PC-3 (cell line): ENCODE data around the gene NCEH1.

ENCODE experiments used
- CTCF ChIP-seq: fragments of 300-600 bp; sonication (generic); conservative IDR thresholded peaks from 2 replicates; pipeline ENCODE4 v1.5.1; 2017; ENCODE audit warnings: antibody characterized with exemption, low read depth, mild to moderate bottlenecking, low read length
- EZH2 ChIP-seq: fragments of 300-600 bp; sonication (generic); IDR thresholded peaks from one replicate; pipeline ENCODE4 v1.6.1; 2017; ENCODE audit warnings: antibody characterized with exemption, mild to moderate bottlenecking, low read length; ENCODE audit not compliant: unreplicated experiment

- no peak for TF ChIP-seq CTCF
- TF ChIP-seq EZH2, result no peak
These were observed 88.7 kb downstream of the NCEH1 start for GRCh38 chr3:172622156-172622555.
